IMR-90 (cell line): Measurements from ENCODE around the gene HEXD. TPM values are rescaled to one million over a fixed set of nuclear protein-coding genes. Genes with fewer than 3 reads are reported as not detected.

Experiments used
- ATAC-seq: fragments of 200-7000 bp; cut with Tn5 transposase; 2 replicates; pipeline ENCODE4 v1.9.1; 2020; ENCODE audit warnings: low read depth, mild to moderate bottlenecking, moderate library complexity
- BruUV-seq: library from RNA; stranded (reverse); fragments of 400-500 nt; replicated peaks from 2 replicates; lab custom pipeline; 2021; lab: Mats Ljungman, UMichigan
- CTCF ChIA-PET: fragments of 300-600 bp; formaldehyde crosslinking; extraction: SDS; loops from one replicate; lab custom pipeline; 2021; ENCODE audit warnings: antibody characterized with exemption; lab: Yijun Ruan, JAX
- POLR2A ChIA-PET: fragments of 300-600 bp; sonication (Branson Sonifier 250); formaldehyde crosslinking; loops from one replicate; lab custom pipeline; 2022; ENCODE audit warnings: antibody characterized with exemption; ENCODE audit not compliant: unreplicated experiment; lab: Charles Lee
- DNase-seq: peaks from one replicate; pipeline ENCODE4 v3.0.0; 2013
- H2AFZ ChIP-seq: replicated peaks from 2 replicates; pipeline ENCODE3; 2013; ENCODE audit warnings: low read length, mild to moderate bottlenecking; ENCODE audit not compliant: poor library complexity
- H2AK5ac ChIP-seq: 2 replicates; pipeline ENCODE4 v1.6.1; 2013; ENCODE audit warnings: low read depth, low read length, inconsistent platforms
- H2AK9ac ChIP-seq: replicated peaks from 2 replicates; pipeline ENCODE3; 2013; ENCODE audit warnings: mild to moderate bottlenecking, low read depth, low read length, moderate library complexity; ENCODE audit not compliant: poor library complexity
- H2BK120ac ChIP-seq: 2 replicates; pipeline ENCODE4 v1.6.1; 2013; ENCODE audit warnings: low read depth, low read length, inconsistent platforms
- H2BK15ac ChIP-seq: 3 replicates; pipeline ENCODE4 v1.6.1; 2013; ENCODE audit warnings: low read depth, low read length, inconsistent platforms
- H2BK20ac ChIP-seq: 2 replicates; pipeline ENCODE4 v1.6.1; 2013; ENCODE audit warnings: low read depth, mild to moderate bottlenecking, inconsistent platforms, low read length, moderate library complexity
- H2BK5ac ChIP-seq: 2 replicates; pipeline ENCODE4 v1.6.1; 2013; ENCODE audit warnings: mild to moderate bottlenecking, low read depth, low read length, inconsistent platforms; ENCODE audit not compliant: poor library complexity, severe bottlenecking
- H3K14ac ChIP-seq: replicated peaks from 2 replicates; pipeline ENCODE4 v1.6.1; 2013; ENCODE audit warnings: low read depth, low read length, inconsistent platforms
- H3K18ac ChIP-seq: 2 replicates; pipeline ENCODE4 v1.6.1; 2013; ENCODE audit warnings: low read depth, low read length, control low read depth
- H3K23ac ChIP-seq: 2 replicates; pipeline ENCODE4 v1.6.1; 2013; ENCODE audit warnings: low read depth, low read length, inconsistent platforms
- H3K27ac ChIP-seq: 2 replicates; pipeline ENCODE4 v1.5.1; 2013; ENCODE audit warnings: mild to moderate bottlenecking, control low read depth, low read length; ENCODE audit not compliant: insufficient read depth
- H3K27me3 ChIP-seq: 2 replicates; pipeline ENCODE4 v1.6.1; 2013; ENCODE audit warnings: low read length; ENCODE audit not compliant: control insufficient read depth, insufficient read depth
- H3K36me3 ChIP-seq: 2 replicates; pipeline ENCODE4 v1.6.1; 2013; ENCODE audit warnings: low read length, mixed read lengths; ENCODE audit not compliant: control insufficient read depth, insufficient read depth
- H3K4ac ChIP-seq: 2 replicates; pipeline ENCODE4 v1.6.1; 2013; ENCODE audit warnings: low read depth, low read length, inconsistent platforms
- H3K4me1 ChIP-seq: 2 replicates; pipeline ENCODE4 v1.6.1; 2013; ENCODE audit warnings: low read length, mixed read lengths; ENCODE audit not compliant: control insufficient read depth, insufficient read depth
- H3K4me2 ChIP-seq: 2 replicates; pipeline ENCODE4 v1.6.1; 2013; ENCODE audit warnings: low read depth, mild to moderate bottlenecking, control low read depth, low read length, moderate library complexity
- H3K4me3 ChIP-seq: 2 replicates; pipeline ENCODE4 v1.5.1; 2013; ENCODE audit warnings: low read depth, mild to moderate bottlenecking, control low read depth, low read length, moderate library complexity; ENCODE audit not compliant: insufficient read depth
- H3K56ac ChIP-seq: 2 replicates; pipeline ENCODE4 v1.6.1; 2013; ENCODE audit warnings: low read length, inconsistent platforms; ENCODE audit not compliant: insufficient read depth; ENCODE audit errors: extremely low read depth
- H3K79me1 ChIP-seq, 2 experiments: 2 replicates each; pipeline ENCODE4 v1.6.1; 2013; ENCODE audit warnings: low read length in 2 of 2, inconsistent platforms in 1 of 2, low read depth in 1 of 2
- H3K9ac ChIP-seq: 2 replicates; pipeline ENCODE4 v1.6.1; 2013; ENCODE audit warnings: low read depth, low read length, control low read depth
- H3K9me1 ChIP-seq: 2 replicates; pipeline ENCODE4 v1.6.1; 2013; ENCODE audit warnings: low read length, inconsistent platforms; ENCODE audit not compliant: insufficient read depth
- H3K9me3 ChIP-seq: 2 replicates; pipeline ENCODE4 v1.6.1; 2013; ENCODE audit warnings: low read length; ENCODE audit not compliant: control insufficient read depth, insufficient read depth
- H4K20me1 ChIP-seq: 2 replicates; pipeline ENCODE4 v1.6.1; 2013; ENCODE audit warnings: low read length, inconsistent platforms; ENCODE audit not compliant: insufficient read depth
- H4K5ac ChIP-seq: 2 replicates; pipeline ENCODE4 v1.6.1; 2013; ENCODE audit warnings: mild to moderate bottlenecking, low read depth, low read length, control low read depth
- H4K8ac ChIP-seq, 2 experiments: 2 replicates each; pipeline ENCODE4 v1.6.1; 2013; ENCODE audit warnings: low read depth in 2 of 2, low read length in 2 of 2, control low read depth in 1 of 2, inconsistent platforms in 1 of 2
- H4K91ac ChIP-seq: 2 replicates; pipeline ENCODE4 v1.6.1; 2013; ENCODE audit warnings: low read depth, low read length, inconsistent platforms; ENCODE audit not compliant: insufficient read depth
- BHLHE40 ChIP-seq: fragments of 150-350 bp; IDR thresholded peaks from 2 replicates; pipeline ENCODE4 v1.6.1; 2016; ENCODE audit warnings: mild to moderate bottlenecking, low read depth, low read length
- CEBPB ChIP-seq: IDR thresholded peaks from 2 replicates; pipeline ENCODE4 v1.6.1; 2012; ENCODE audit warnings: low read depth, low read length, improper control_type of control experiment
- MAFK ChIP-seq: IDR thresholded peaks from 2 replicates; pipeline ENCODE4 v1.6.1; 2012; ENCODE audit warnings: low read depth, low read length, improper control_type of control experiment
- RCOR1 ChIP-seq: IDR thresholded peaks from 2 replicates; pipeline ENCODE4 v1.6.1; 2012; ENCODE audit warnings: mild to moderate bottlenecking, low read length, improper control_type of control experiment; ENCODE audit not compliant: insufficient replicate concordance
- WGBS, 2 experiments: methylation state at CpG; one replicate each; pipeline versions ENCODE4 v1.1.5 to v1.1.7; 2013; ENCODE audit warnings: missing lambda C conversion rate in 2 of 2; ENCODE audit not compliant: insufficient read length in 1 of 2; ENCODE audit errors: extremely low coverage in 2 of 2; 5-methylcytosine and 5-hydroxymethylcytosine counted together
- dilution Hi-C: fragments of 300-500 bp; cut with HindIII; formaldehyde crosslinking; loops from one replicate; pipeline ENCODE4 v1.14.3; 2018; ENCODE audit warnings: low sequenced_read_pairs; ENCODE audit not compliant: unreplicated experiment
- in situ Hi-C: fragments of 300-500 bp; cut with MboI; formaldehyde crosslinking; loops from 3 replicates; pipeline ENCODE4 v1.14.3; 2019; ENCODE audit warnings: low sequenced_read_pairs, inconsistent platforms, mixed read lengths
- intact Hi-C: fragments of 100-400 bp; cut with micrococcal nuclease; formaldehyde crosslinking; loops from 2 replicates; pipeline ENCODE4 v1.10.0; 2022
- polyA plus RNA-seq, 3 experiments: library from polyadenylated mRNA; depleted of rRNA; stranded (reverse); fragments of >200 nt; gene quantifications; 2 replicates each; pipeline ENCODE4 v1.2.3, GENCODE V29; 2012; ENCODE audit warnings: low replicate concordance in 1 of 3
- total RNA-seq: library from RNA; depleted of rRNA; stranded (reverse); fragments of >200 nt; gene quantifications from 2 replicates; pipeline ENCODE4 v1.2.3, GENCODE V29; 2012
- TF ChIP-seq, protein P1 (sequence below): conservative IDR thresholded peaks from 2 replicates; pipeline ENCODE4 v1.5.1; 2012; ENCODE audit warnings: mild to moderate bottlenecking, low read depth, low read length, improper control_type of control experiment

Gene HEXD
- total and polyA plus RNA-seq, 2 of the 4 experiments (the other 2 are of a cell fraction) = 3.8 to 9.5 TPM

DNA sequence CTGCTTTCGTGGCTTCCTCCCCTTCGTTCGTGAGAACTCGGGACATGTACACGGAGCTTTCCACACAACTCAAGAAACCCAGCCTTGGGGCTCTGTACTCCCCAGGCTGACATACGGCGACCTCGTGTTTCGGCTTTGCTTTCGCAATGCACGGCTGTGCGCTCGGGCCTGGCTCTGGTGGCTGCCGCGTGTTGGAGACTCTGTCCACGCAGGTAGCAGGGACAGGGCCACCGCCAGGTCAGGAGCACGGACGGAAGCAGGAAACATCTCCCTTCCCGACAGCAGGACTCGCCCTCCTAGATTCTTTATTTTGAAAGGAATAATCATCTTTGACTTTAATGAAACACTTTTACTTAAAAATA is 29.2 kb upstream of the HEXD start:
- no peak overlapping the region for H3K27ac ChIP-seq
- no peak overlapping the region for H3K14ac ChIP-seq
- H4K20me1 ChIP-seq = no peaks in the 10 kb centered on the region
- H2AFZ ChIP-seq = no peak overlapping the region
- H3K36me3 ChIP-seq = peaks cover 10% of the 10 kb centered on the region; the same call in 1 of the 2 replicates
- H3K27me3 ChIP-seq = peaks cover 28% of the 10 kb centered on the region
- no peaks in the 10 kb centered on the region for H3K9me3 ChIP-seq
- H3K23ac ChIP-seq = no peak overlapping the region
- no peak for TF ChIP-seq BHLHE40
- TF ChIP-seq CEBPB = no peak
- TF ChIP-seq, protein P1, sequence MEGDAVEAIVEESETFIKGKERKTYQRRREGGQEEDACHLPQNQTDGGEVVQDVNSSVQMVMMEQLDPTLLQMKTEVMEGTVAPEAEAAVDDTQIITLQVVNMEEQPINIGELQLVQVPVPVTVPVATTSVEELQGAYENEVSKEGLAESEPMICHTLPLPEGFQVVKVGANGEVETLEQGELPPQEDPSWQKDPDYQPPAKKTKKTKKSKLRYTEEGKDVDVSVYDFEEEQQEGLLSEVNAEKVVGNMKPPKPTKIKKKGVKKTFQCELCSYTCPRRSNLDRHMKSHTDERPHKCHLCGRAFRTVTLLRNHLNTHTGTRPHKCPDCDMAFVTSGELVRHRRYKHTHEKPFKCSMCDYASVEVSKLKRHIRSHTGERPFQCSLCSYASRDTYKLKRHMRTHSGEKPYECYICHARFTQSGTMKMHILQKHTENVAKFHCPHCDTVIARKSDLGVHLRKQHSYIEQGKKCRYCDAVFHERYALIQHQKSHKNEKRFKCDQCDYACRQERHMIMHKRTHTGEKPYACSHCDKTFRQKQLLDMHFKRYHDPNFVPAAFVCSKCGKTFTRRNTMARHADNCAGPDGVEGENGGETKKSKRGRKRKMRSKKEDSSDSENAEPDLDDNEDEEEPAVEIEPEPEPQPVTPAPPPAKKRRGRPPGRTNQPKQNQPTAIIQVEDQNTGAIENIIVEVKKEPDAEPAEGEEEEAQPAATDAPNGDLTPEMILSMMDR = no peak
- TF ChIP-seq RCOR1 = no peak
- TF ChIP-seq MAFK = no peak
- no peak overlapping the region for H3K4me2 ChIP-seq
- in situ Hi-C loops = no loop called here
- no peak overlapping the region for H2BK15ac ChIP-seq
- no peak overlapping the region for H2AK5ac ChIP-seq
- 100% methylated on average over 6 of the region's 21 CpGs; no CpG with 5 or more reads in 1 of the 2 experiments for WGBS, 2 experiments
- H2BK20ac ChIP-seq = no peak overlapping the region
- no peak overlapping the region for H3K18ac ChIP-seq
- peaks cover 2% of the 10 kb centered on the region for H3K4me1 ChIP-seq
- H3K9me1 ChIP-seq = no peaks in the 10 kb centered on the region
- intact Hi-C loops = no loop called here
- ChIA-PET POLR2A (no interaction called here), CTCF (no interaction called here)
- no peaks in the 10 kb centered on the region for H3K79me1 ChIP-seq
- ATAC-seq (no peak), DNase-seq (no peak)
- H2AK9ac ChIP-seq = no peak overlapping the region
- no peak overlapping the region for H2BK5ac ChIP-seq
- no peak overlapping the region for H3K4ac ChIP-seq
- dilution Hi-C loops = no loop called here
- H4K5ac ChIP-seq = no peak overlapping the region
- no peak overlapping the region for H4K91ac ChIP-seq
- BruUV-seq = no TSS peak
- H3K9ac ChIP-seq = no peak overlapping the region
- no peak overlapping the region for H3K56ac ChIP-seq
- no peak overlapping the region for H4K8ac ChIP-seq
- H2BK120ac ChIP-seq = no peak overlapping the region
- no peak overlapping the region for H3K4me3 ChIP-seq
